Esophagus (tissue), 2 donors: ENCODE results near the gene BABAM1. TPM values are rescaled to one million over a fixed set of nuclear protein-coding genes. Genes with fewer than 3 reads are reported as not detected.
"Not testable (repeated sequence)": the region's sequence is repeated elsewhere in the genome, so short reads cannot be mapped to it uniquely, and the experiment has no call there.

ENCODE experiments used
- H3K27ac ChIP-seq, 2 donors: one replicate each; pipeline ENCODE4 v1.5.1; 2013; ENCODE audit warnings: low read depth in 2 of 2, mild to moderate bottlenecking in 2 of 2, inconsistent platforms in 1 of 2, low read length in 1 of 2, moderate library complexity in 1 of 2
- H3K27me3 ChIP-seq, 2 donors: one replicate each; pipeline ENCODE4 v1.6.1; 2013; ENCODE audit warnings: low read length in 2 of 2, control low read depth in 1 of 2, mild to moderate bottlenecking in 1 of 2; ENCODE audit not compliant: insufficient read depth in 2 of 2, control insufficient read depth in 1 of 2
- H3K36me3 ChIP-seq, 2 donors: one replicate each; pipeline ENCODE4 v1.6.1; 2013; ENCODE audit warnings: low read length in 1 of 2; ENCODE audit not compliant: control insufficient read depth in 2 of 2, insufficient read depth in 2 of 2
- H3K4me1 ChIP-seq, 2 donors: one replicate each; pipeline ENCODE4 v1.6.1; 2013; ENCODE audit warnings: low read length in 1 of 2; ENCODE audit not compliant: control insufficient read depth in 2 of 2, insufficient read depth in 2 of 2
- H3K4me3 ChIP-seq, 2 donors: one replicate each; pipeline ENCODE4 v1.5.1; 2013; ENCODE audit warnings: low read length in 2 of 2, mild to moderate bottlenecking in 2 of 2, low read depth in 1 of 2, moderate library complexity in 1 of 2
- H3K9me3 ChIP-seq, 2 donors: one replicate each; pipeline ENCODE4 v1.6.1; 2013; ENCODE audit warnings: mild to moderate bottlenecking in 2 of 2, low read depth in 1 of 2, low read length in 1 of 2, moderate library complexity in 1 of 2; ENCODE audit not compliant: control insufficient read depth in 2 of 2, insufficient read depth in 1 of 2
- WGBS, 2 donors: extraction: QIAGEN DNeasy Blood & Tissue Kit; methylation state at CpG; one replicate each; pipeline ENCODE4 v1.1.7; 2013; 5-methylcytosine and 5-hydroxymethylcytosine counted together
- polyA plus RNA-seq, 2 donors: library from polyadenylated mRNA; stranded (reverse); fragments of 200-250 nt; gene quantifications; one replicate each; pipeline ENCODE4 v1.2.3, GENCODE V29; 2013
- donor health status: healthy with polysubstance abuse.
- donor health status: Bipolar disorder and iron deficiency.

BABAM1 gene
- polyA plus RNA-seq, 2 donors, result 39.1 to 52.7 TPM

DNA sequence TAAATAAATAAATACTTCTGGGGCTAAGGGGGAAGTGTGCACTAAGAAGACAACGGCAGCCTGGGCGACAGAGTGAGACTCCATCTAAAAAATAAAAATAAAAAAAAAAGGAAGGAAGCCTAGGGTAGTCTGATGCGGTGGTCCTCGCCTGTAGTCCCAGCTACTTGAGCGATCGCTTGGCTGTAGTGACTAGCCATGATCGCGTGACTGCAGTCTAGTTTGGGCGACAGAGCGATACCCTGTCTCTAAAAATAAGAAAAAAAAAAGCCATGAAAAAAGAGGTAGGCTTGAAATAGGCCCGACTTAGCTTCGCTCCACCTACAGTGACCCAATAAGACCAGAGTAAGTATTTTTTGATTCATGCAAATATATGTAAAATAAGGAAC, 661 bp upstream of the BABAM1 start:
- H3K27ac ChIP-seq, result peak overlapping the region; percentile 13 to 73
- H3K4me1 ChIP-seq, result peaks cover 3 to 4% of the 10 kb centered on the region in 2 donors
- H3K9me3 ChIP-seq, result no peaks in the 10 kb centered on the region
- H3K36me3 ChIP-seq, result peaks cover 0 to 11% of the 10 kb centered on the region in 2 donors
- H3K27me3 ChIP-seq, result no peaks in the 10 kb centered on the region
- WGBS, 2 donors, result 73 to 74% methylated on average over 12 of the region's 12 CpGs
- H3K4me3 ChIP-seq, result no peak overlapping the region

DNA sequence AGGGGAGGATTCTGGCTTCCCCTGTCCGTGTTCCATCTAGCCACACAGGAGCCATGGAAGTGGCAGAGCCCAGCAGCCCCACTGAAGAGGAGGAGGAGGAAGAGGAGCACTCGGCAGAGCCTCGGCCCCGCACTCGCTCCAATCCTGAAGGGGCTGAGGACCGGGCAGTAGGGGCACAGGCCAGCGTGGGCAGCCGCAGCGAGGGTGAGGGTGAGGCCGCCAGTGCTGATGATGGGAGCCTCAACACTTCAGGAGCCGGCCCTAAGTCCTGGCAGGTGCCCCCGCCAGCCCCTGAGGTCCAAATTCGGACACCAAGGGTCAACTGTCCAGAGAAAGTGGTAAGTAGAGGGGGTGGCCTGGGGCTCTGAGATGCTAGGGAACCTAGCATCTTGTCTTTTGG, 1.5 kb downstream of the BABAM1 start:
- H3K27ac ChIP-seq, result no peak overlapping the region
- no peaks in the 10 kb centered on the region for H3K9me3 ChIP-seq
- peaks cover 5 to 17% of the 10 kb centered on the region in 2 donors for H3K36me3 ChIP-seq
- WGBS, 2 donors, result 93 to 95% methylated on average over 13 of the region's 13 CpGs
- H3K27me3 ChIP-seq, result no peaks in the 10 kb centered on the region
- peaks cover 3 to 4% of the 10 kb centered on the region in 2 donors for H3K4me1 ChIP-seq
- H3K4me3 ChIP-seq, result no peak overlapping the region

DNA sequence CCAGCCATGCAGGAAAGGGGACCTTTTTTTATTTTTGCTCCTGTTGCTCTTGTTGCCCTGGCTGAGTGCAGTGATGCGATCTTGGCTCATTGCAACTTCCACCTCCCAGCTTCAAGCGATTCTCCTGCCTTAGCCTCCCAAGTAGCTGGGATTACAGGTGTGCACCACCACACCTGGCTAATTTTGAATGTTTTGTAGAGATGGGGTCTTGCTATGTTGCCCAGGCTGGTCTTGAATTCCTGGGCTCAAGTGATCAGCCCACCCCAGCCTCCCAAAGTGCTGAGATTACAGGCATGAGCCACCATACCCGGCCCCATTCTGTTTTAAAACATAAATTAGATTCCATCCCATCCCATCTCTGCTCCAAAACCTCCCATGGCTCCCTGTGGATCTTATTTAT, 7.6 kb downstream of the BABAM1 start:
- H3K4me3 ChIP-seq, H3K9me3 ChIP-seq, H3K27ac ChIP-seq, H3K4me1 ChIP-seq, H3K27me3 ChIP-seq: not testable (repeated sequence)
- peaks cover 14 to 34% of the 10 kb centered on the region in 2 donors for H3K36me3 ChIP-seq
- 98 to 100% methylated on average over 3 of the region's 3 CpGs for WGBS, 2 donors

DNA sequence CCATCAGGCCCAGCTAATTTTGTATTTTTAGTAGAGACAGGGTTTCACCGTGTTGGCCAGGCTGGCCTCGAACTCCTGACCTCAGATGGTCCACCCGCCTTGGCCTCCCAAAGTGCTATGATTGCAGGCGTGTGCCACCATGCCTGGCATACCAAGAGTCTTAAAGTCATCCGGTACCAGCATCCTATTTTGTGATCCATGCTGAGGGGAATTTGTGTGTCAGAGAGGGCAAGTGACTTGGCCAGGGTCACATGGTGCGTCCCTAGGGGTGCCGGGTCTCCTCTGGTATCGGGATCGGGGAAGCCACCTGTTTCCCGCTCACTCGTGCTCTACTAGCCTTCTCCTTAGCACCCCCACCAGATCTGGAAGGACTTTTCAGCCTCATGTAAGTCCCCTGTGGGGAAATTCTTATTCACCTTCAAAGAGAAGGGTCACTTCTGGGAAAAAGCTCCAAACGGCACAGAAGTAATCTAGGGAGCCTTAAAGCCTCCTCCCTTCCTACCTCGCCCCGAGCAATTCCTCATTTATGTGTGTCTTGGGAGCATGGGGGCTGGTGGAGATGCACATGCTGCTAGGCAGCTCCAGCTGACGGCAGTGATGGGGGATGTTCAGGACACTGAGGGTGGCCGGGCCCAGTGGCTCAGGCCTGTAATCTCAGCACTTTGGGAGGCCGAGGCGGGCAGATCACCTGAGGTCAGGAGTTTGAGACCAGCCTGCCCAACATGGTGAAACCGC, 8.4 kb downstream of the BABAM1 start:
- H3K9me3 ChIP-seq, result no peaks in the 10 kb centered on the region
- no peak overlapping the region for H3K4me3 ChIP-seq
- 91 to 94% methylated on average over 19 of the region's 19 CpGs for WGBS, 2 donors
- H3K36me3 ChIP-seq, result peaks cover 14 to 34% of the 10 kb centered on the region in 2 donors
- H3K27ac ChIP-seq, result no peak overlapping the region
- H3K27me3 ChIP-seq, result no peaks in the 10 kb centered on the region
- no peaks in the 10 kb centered on the region for H3K4me1 ChIP-seq

DNA sequence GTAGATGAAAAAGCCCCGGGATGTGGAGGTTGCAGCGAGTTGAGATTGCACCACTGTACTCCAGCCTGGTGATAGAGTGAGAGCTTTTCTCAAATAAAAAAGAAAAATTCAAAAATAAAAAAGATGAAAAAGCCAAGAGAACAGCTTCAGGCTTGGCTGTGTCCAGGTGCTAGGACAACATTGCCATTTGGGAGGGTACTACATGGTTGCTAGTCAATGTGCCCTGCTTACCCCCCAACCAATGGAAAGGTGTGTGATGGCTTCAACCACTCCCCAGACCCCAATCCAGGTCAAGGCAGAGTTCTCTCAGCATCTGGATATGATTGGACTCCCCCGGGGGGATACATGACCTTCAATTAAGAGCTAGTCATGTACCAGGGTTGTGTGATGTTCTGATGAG, 12.2 kb downstream of the BABAM1 start:
- H3K4me3 ChIP-seq, result no peak overlapping the region
- H3K36me3 ChIP-seq, result peaks cover 6 to 16% of the 10 kb centered on the region in 2 donors
- peaks cover 0 to 5% of the 10 kb centered on the region in 2 donors for H3K27me3 ChIP-seq
- peaks cover 4 to 7% of the 10 kb centered on the region in 2 donors for H3K4me1 ChIP-seq
- H3K9me3 ChIP-seq, result no peaks in the 10 kb centered on the region
- no peak overlapping the region for H3K27ac ChIP-seq
- 75 to 77% methylated on average over 3 of the region's 3 CpGs for WGBS, 2 donors

DNA sequence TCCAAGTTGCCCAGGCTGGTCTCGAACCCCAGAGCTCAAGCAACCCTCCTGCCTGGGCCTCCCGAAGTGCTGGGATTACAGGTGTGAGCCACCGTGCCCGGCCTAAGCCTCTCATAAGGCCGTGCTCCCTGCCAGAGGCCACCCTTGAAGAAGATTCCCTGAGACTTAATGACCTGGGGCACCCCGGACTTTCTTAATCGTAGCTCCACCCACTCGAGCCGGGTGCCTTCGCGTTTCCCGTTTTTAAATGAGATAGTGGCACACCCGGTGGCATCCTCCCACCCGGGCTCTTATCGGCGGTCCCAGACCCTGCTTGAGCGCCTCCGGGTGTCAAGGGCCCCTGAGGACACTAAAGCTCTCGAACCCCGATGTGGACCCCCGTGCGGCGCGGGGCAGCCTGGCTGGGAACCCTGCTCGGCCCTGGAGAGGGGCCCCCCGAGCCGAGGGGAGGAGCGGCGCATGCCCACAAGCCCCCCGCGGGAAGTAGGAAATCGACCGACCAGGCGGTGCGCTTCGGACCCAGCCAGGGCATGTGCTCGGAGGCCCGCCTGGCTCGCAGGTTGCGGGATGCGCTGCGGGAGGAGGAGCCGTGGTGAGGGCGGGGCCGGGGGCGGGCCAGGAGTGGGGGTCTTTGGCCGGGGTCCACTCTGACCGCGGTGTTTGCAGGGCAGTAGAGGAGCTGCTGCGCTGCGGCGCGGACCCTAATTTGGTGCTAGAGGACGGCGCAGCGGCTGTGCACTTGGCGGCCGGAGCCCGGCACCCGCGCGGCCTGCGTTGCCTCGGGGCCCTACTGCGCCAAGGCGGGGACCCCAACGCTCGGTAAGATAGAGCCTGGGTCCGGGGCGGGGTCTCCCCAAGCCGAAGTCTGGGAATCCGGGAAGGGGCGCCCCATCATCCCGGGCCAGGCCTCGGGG, 14.4 kb downstream of the BABAM1 start, which contains the start of gene ANKLE1:
TSS of gene ANKLE1 (plus strand) at position 511 of the 914 bp plus-strand sequence. CDS start at position 531, 20 bp downstream.
- peaks cover 0 to 5% of the 10 kb centered on the region in 2 donors for H3K27me3 ChIP-seq
- H3K27ac ChIP-seq, result no peak within 1 kb of the TSS
- peaks cover 4 to 7% of the 10 kb centered on the region in 2 donors for H3K4me1 ChIP-seq
- WGBS, 2 donors, result 6% methylated on average over 67 to 75 of the region's 75 CpGs
- H3K9me3 ChIP-seq, result no peaks in the 10 kb centered on the region
- H3K4me3 ChIP-seq, result peak within 1 kb of the TSS; percentile 26 to 36
- peaks cover 6% of the 10 kb centered on the region in 2 donors for H3K36me3 ChIP-seq

DNA sequence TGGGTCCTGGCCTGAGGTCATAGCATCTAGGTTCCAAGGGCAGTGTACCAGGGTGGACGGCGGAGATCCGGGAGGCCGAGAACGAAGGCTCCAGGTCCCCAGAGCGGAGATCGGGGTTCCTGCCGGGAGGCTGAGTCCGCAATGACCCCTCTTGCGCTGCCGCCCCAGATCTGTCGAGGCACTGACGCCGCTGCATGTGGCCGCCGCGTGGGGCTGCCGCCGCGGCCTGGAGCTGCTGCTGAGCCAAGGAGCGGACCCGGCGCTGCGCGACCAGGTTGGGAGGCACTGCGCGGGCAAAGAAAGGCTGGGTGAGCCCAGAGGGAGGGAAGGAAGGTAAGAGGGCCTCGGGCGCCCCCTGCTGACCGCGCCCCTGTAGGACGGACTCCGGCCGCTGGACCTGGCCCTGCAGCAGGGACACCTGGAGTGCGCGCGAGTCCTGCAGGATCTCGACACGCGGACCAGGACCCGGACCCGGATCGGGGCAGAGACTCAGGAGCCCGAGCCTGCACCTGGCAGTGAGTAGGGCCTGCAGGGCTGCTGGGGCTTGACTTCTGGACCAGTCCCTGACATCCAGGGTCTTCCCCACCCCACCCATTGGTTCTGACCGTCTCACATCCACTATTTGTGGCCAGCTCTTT, 15.4 kb downstream of the BABAM1 start:
- H3K27me3 ChIP-seq, result peaks cover 0 to 5% of the 10 kb centered on the region in 2 donors
- no peaks in the 10 kb centered on the region for H3K9me3 ChIP-seq
- peaks cover 4 to 7% of the 10 kb centered on the region in 2 donors for H3K4me1 ChIP-seq
- H3K4me3 ChIP-seq, result peak overlapping the region; percentile 26 to 36
- no peak overlapping the region for H3K27ac ChIP-seq
- peaks cover 0 to 6% of the 10 kb centered on the region in 2 donors for H3K36me3 ChIP-seq
- WGBS, 2 donors, result 2% methylated on average over 41 to 45 of the region's 45 CpGs

DNA sequence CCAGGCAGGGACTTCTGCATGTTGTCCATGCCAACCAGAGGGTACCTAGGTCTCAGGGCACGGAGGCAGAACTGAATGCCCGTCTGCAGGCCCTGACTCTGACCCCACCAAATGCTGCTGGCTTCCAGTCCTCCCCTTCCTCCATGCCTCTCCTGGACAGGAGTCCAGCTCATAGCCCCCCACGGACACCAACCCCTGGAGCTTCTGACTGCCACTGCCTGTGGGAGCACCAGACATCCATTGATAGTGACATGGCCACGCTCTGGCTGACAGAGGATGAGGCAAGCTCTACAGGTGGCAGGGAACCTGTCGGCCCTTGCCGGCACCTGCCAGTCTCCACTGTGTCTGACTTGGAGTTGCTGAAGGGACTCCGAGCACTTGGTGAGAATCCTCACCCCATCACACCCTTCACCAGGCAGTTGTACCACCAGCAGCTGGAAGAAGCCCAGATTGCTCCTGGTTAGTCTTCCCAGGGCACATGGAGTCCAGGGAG, 16.3 kb downstream of the BABAM1 start:
- Histone ChIP-seq H3K27me3 (peaks cover 0 to 5% of the 10 kb centered on the region in 2 donors), H3K4me3 (no peak overlapping the region), H3K36me3 (peaks cover 0 to 4% of the 10 kb centered on the region in 2 donors), H3K4me1 (peaks cover 4 to 7% of the 10 kb centered on the region in 2 donors), H3K27ac (no peak overlapping the region), H3K9me3 (no peaks in the 10 kb centered on the region)
- WGBS, 2 donors, result 89 to 91% methylated on average over 7 of the region's 7 CpGs
